Gastroesophageal sphincter (tissue), 4 donors: Measurements from ENCODE around the gene RPA1. TPM values are rescaled to one million over a fixed set of nuclear protein-coding genes. Genes with fewer than 3 reads are reported as not detected.
A peak's percentile ranks its signal among the peaks of the same experiment; 100 is the strongest.

Experiments
- ATAC-seq: fragments of 150-250 bp; one replicate; pipeline ENCODE4 v1.9.1; 2016; ENCODE audit warnings: mild to moderate bottlenecking, moderate library complexity
- H3K27ac ChIP-seq, 4 donors: fragments of 200-600 bp; sonication (generic) in 3 of 4; 1 replicate in 3 of 4; 2 replicates in 1 of 4; pipeline ENCODE4 v1.5.1; 2016 to 2019
- H3K27me3 ChIP-seq: fragments of 200-600 bp; sonication (generic); one replicate; pipeline ENCODE4 v1.5.1; 2019
- H3K36me3 ChIP-seq, 2 donors: fragments of 200-600 bp; sonication (generic); one replicate each; pipeline ENCODE4 v1.5.1; 2019; ENCODE audit warnings: control low read depth in 1 of 2
- H3K4me1 ChIP-seq, 3 donors: fragments of 200-600 bp; sonication (generic); 1 replicate in 2 of 3; 2 replicates in 1 of 3; pipeline ENCODE4 v1.5.1; 2016 to 2019; ENCODE audit warnings: control low read depth in 2 of 3
- H3K4me3 ChIP-seq, 2 donors: fragments of 200-600 bp; sonication (generic); one replicate each; pipeline ENCODE4 v1.5.1; 2019; ENCODE audit warnings: mild to moderate bottlenecking in 1 of 2, moderate library complexity in 1 of 2
- H3K9me3 ChIP-seq, 3 donors: fragments of 200-600 bp; sonication (generic); one replicate each; pipeline ENCODE4 v1.5.1; 2017 to 2019; ENCODE audit warnings: control low read depth in 2 of 3
- CTCF ChIP-seq, 4 experiments: fragments of 200-600 bp in 2 of 4; fragments of 450-650 bp in 2 of 4; sonication (generic) in 1 of 4; IDR thresholded peaks; one replicate each; pipeline ENCODE4 v1.5.1; 2017 to 2019; ENCODE audit warnings: antibody characterized with exemption in 4 of 4, mild to moderate bottlenecking in 2 of 4, moderate library complexity in 2 of 4
- EP300 ChIP-seq: sonication (generic); formaldehyde crosslinking; IDR thresholded peaks from one replicate; pipeline ENCODE4 v1.6.1; 2017; ENCODE audit warnings: antibody characterized with exemption, mild to moderate bottlenecking
- POLR2A ChIP-seq, 2 donors: fragments of 450-650 bp; IDR thresholded peaks; one replicate each; pipeline ENCODE4 v1.6.1; 2017; ENCODE audit warnings: antibody characterized with exemption in 2 of 2, mild to moderate bottlenecking in 2 of 2, moderate library complexity in 1 of 2
- POLR2AphosphoS5 ChIP-seq: sonication (generic); formaldehyde crosslinking; IDR thresholded peaks from one replicate; pipeline ENCODE4 v1.6.1; 2017; ENCODE audit warnings: antibody characterized with exemption
- WGBS, 2 donors: methylation state at CpG; one replicate each; pipeline ENCODE4 v1.1.5; 2018; ENCODE audit warnings: low coverage in 1 of 2; 5-methylcytosine and 5-hydroxymethylcytosine counted together
- total RNA-seq, 4 donors: library from RNA; depleted of rRNA; stranded (reverse); fragments of >200 nt; gene quantifications; one replicate each; pipeline ENCODE4 v1.1.0, GENCODE V29; 2016

Gene RPA1
- total RNA-seq, 4 donors from 2014 or later = 22.0 to 33.0 (median 25.2) TPM

- no peak overlapping the region for H3K4me3 ChIP-seq
- no peak for ATAC-seq
- TF ChIP-seq POLR2A (IDR thresholded peaks at IDR 0.05) (no peak), EP300 (no peak), CTCF (IDR thresholded peaks at IDR 0.05) (no peak)
- WGBS, 2 donors = no CpG with 5 or more reads among the region's 8 CpGs
- no peaks in the 10 kb centered on the region for H3K9me3 ChIP-seq
- no peaks in the 10 kb centered on the region for H3K36me3 ChIP-seq
- H3K4me1 ChIP-seq = peaks cover 0 to 13% (median 8%) of the 10 kb centered on the region in 3 donors
- no peaks in the 10 kb centered on the region for H3K27me3 ChIP-seq
- no peak overlapping the region for H3K27ac ChIP-seq
These were observed 100.5 kb downstream of the RPA1 start for GRCh38 chr17:1930337-1930645.

GRCh38 chr17:1931844-1932579 is 102.2 kb downstream of the RPA1 start:
- 42 to 49% methylated on average over 4 to 11 of the region's 27 CpGs for WGBS, 2 donors
- Histone ChIP-seq H3K27me3 (no peaks in the 10 kb centered on the region), H3K9me3 (no peaks in the 10 kb centered on the region), H3K36me3 (no peaks in the 10 kb centered on the region), H3K27ac (peak overlapping the region in 3 of 4 donors; percentile 28 to 60 (median 45)), H3K4me3 (peak overlapping the region in 1 of 2 donors; percentile 15), H3K4me1 (peaks cover 0 to 13% (median 8%) of the 10 kb centered on the region in 3 donors)
- TF ChIP-seq CTCF (IDR thresholded peaks at IDR 0.05) = no peak
- TF ChIP-seq POLR2AphosphoS5 = peak; percentile 9
- ATAC-seq = peak; percentile 69

- H3K4me1 ChIP-seq = peaks cover 0 to 13% (median 8%) of the 10 kb centered on the region in 3 donors
- H3K36me3 ChIP-seq = no peaks in the 10 kb centered on the region
- H3K27ac ChIP-seq = no peak overlapping the region
- 61 to 81% methylated on average over 3 to 7 of the region's 27 CpGs for WGBS, 2 donors
- no peak overlapping the region for H3K4me3 ChIP-seq
- no peak for ATAC-seq
- H3K27me3 ChIP-seq = no peaks in the 10 kb centered on the region
- no peaks in the 10 kb centered on the region for H3K9me3 ChIP-seq
- TF ChIP-seq EP300 (no peak), POLR2AphosphoS5 (no peak), CTCF (IDR thresholded peaks at IDR 0.05) (no peak), POLR2A (IDR thresholded peaks at IDR 0.05) (no peak)
These were observed 104.3 kb downstream of the RPA1 start for GRCh38 chr17:1933875-1934715.

GRCh38 chr17:1934901-1935300 is 105.1 kb downstream of the RPA1 start:
- TF ChIP-seq CTCF (IDR thresholded peaks at IDR 0.05) (no peak), POLR2A (IDR thresholded peaks at IDR 0.05) (no peak), POLR2AphosphoS5 (no peak), EP300 (no peak)
- Histone ChIP-seq H3K4me1 (peaks cover 0 to 15% (median 8%) of the 10 kb centered on the region in 3 donors), H3K9me3 (no peaks in the 10 kb centered on the region), H3K4me3 (no peak overlapping the region), H3K27ac (no peak overlapping the region), H3K36me3 (no peaks in the 10 kb centered on the region), H3K27me3 (no peaks in the 10 kb centered on the region)
- 60 to 100% methylated on average over 1 to 2 of the region's 17 CpGs for WGBS, 2 donors
- no peak for ATAC-seq

- WGBS, 2 donors = no CpG with 5 or more reads among the region's 28 CpGs
- Histone ChIP-seq H3K27ac (no peak overlapping the region), H3K4me1 (peaks cover 0 to 23% (median 8%) of the 10 kb centered on the region in 3 donors), H3K36me3 (no peaks in the 10 kb centered on the region), H3K4me3 (no peak overlapping the region), H3K9me3 (no peaks in the 10 kb centered on the region), H3K27me3 (peaks cover 5% of the 10 kb centered on the region)
- no peak for TF ChIP-seq CTCF (IDR thresholded peaks at IDR 0.05)
- no peak for TF ChIP-seq EP300
- TF ChIP-seq POLR2AphosphoS5 = no peak
- TF ChIP-seq POLR2A (IDR thresholded peaks at IDR 0.05) = no peak
- no peak for ATAC-seq
These were observed 107.0 kb downstream of the RPA1 start for GRCh38 chr17:1936766-1937165.
